Left ventricle myocardium inferior (tissue), 1 donor: ENCODE data around the gene BNIP2. TPM values are rescaled to one million over a fixed set of nuclear protein-coding genes. Genes with fewer than 3 reads are reported as not detected.

Experiments used
- DNase-seq: peaks from one replicate; pipeline ENCODE4 v3.0.0-alpha.2; 2020
- H3K27ac ChIP-seq: fragments of 200-600 bp; replicated peaks from 2 replicates; pipeline ENCODE4 v1.8.0; 2021
- H3K27me3 ChIP-seq: fragments of 200-600 bp; 2 replicates; pipeline ENCODE4 v1.8.0; 2021; ENCODE audit warnings: low read depth
- H3K36me3 ChIP-seq: fragments of 200-600 bp; 2 replicates; pipeline ENCODE4 v1.8.0; 2021
- H3K4me1 ChIP-seq: fragments of 200-600 bp; 2 replicates; pipeline ENCODE4 v1.8.0; 2021
- H3K4me3 ChIP-seq: fragments of 200-600 bp; 2 replicates; pipeline ENCODE4 v1.8.0; 2021; ENCODE audit warnings: mild to moderate bottlenecking, moderate library complexity
- H3K9me3 ChIP-seq: fragments of 200-600 bp; replicated peaks from 2 replicates; pipeline ENCODE4 v1.8.0; 2021
- intact Hi-C: fragments of 100-400 bp; cut with micrococcal nuclease; formaldehyde crosslinking; loops from one replicate; pipeline ENCODE4 v1.11.0; 2022
- total RNA-seq: library from RNA; stranded (reverse); fragmentation: NEBNext Ultra II Directional; extraction: Animal tissue kit (Norgen Biotek cat#: 25700); gene quantifications from one replicate; pipeline ENCODE4 v1.2.1, GENCODE V29; 2021
- TF ChIP-seq, protein P1 (sequence below): fragments of 200-600 bp; IDR thresholded peaks from 2 replicates; pipeline ENCODE4 v1.8.0; 2021; ENCODE audit warnings: antibody characterized with exemption, mild to moderate bottlenecking, borderline replicate concordance
- donor health status: DM: no; HTN: yes; CAD: no; lungs with severe emphysema.

Gene BNIP2
- total RNA-seq, 1 donor from 2014 or later: 78.0 TPM

GRCh38 chr15:59696332-59696731 is 7.2 kb upstream of the BNIP2 start:
- no peaks in the 10 kb centered on the region for H3K9me3 ChIP-seq
- no peak overlapping the region for H3K4me3 ChIP-seq
- TF ChIP-seq, protein P1, sequence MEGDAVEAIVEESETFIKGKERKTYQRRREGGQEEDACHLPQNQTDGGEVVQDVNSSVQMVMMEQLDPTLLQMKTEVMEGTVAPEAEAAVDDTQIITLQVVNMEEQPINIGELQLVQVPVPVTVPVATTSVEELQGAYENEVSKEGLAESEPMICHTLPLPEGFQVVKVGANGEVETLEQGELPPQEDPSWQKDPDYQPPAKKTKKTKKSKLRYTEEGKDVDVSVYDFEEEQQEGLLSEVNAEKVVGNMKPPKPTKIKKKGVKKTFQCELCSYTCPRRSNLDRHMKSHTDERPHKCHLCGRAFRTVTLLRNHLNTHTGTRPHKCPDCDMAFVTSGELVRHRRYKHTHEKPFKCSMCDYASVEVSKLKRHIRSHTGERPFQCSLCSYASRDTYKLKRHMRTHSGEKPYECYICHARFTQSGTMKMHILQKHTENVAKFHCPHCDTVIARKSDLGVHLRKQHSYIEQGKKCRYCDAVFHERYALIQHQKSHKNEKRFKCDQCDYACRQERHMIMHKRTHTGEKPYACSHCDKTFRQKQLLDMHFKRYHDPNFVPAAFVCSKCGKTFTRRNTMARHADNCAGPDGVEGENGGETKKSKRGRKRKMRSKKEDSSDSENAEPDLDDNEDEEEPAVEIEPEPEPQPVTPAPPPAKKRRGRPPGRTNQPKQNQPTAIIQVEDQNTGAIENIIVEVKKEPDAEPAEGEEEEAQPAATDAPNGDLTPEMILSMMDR: no peak
- DNase-seq: no peak
- intact Hi-C loops: no loop called here
- no peak overlapping the region for H3K27ac ChIP-seq
- no peaks in the 10 kb centered on the region for H3K36me3 ChIP-seq
- H3K27me3 ChIP-seq: peaks cover 8% of the 10 kb centered on the region
- H3K4me1 ChIP-seq: no peaks in the 10 kb centered on the region

- TF ChIP-seq, protein P1: no peak
Measured at GRCh38 chr15:59694779-59695178, 5.7 kb upstream of the BNIP2 start.

GRCh38 chr15:59691194-59691805 is 2.2 kb upstream of the BNIP2 start:
- no peak for DNase-seq
- H3K9me3 ChIP-seq: no peaks in the 10 kb centered on the region
- H3K36me3 ChIP-seq: peaks cover 6% of the 10 kb centered on the region
- peak overlapping the region; percentile 99 for H3K27ac ChIP-seq
- intact Hi-C loops: no loop called here
- H3K4me1 ChIP-seq: peaks cover 39% of the 10 kb centered on the region
- H3K4me3 ChIP-seq: no peak overlapping the region
- TF ChIP-seq, protein P1: peak; percentile 77
- H3K27me3 ChIP-seq: no peaks in the 10 kb centered on the region

More at GRCh38 chr15:59694779-59695178, 5.7 kb upstream of the BNIP2 start:
- Histone ChIP-seq H3K27me3 (no peaks in the 10 kb centered on the region), H3K27ac (no peak overlapping the region), H3K36me3 (no peaks in the 10 kb centered on the region), H3K9me3 (no peaks in the 10 kb centered on the region), H3K4me1 (peaks cover 8% of the 10 kb centered on the region), H3K4me3 (no peak overlapping the region)
- intact Hi-C loops: no loop called here
- no peak for DNase-seq

DNA sequence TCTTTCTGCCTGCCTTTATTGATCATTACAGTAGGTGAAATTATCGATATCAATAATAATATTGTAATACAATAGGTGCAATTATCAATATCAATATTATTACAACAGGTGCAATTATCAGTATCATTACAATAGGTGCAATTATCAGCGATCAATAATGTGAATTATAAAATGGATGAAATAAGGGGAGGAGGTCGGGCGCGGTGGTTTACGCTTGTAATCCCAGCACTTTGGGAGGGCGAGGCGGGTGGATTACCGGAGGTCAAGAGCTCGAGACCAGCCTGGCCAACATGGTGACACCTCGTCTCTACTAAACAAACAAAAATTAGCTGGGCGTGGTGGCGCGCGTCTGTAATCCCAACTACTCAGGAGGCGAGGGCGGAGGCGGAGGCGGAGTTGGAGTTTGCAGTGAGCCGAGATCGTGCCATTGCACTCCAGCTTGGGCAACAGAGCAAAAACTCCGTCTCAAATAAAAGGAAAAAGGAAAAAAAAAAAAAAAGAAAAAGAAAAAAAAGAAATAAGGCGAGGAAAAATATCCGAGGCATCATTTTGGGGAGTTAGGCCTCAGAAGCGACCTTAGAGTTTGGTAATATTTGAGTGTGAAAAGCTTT is 611 bp upstream of the BNIP2 start:
- intact Hi-C loops: no loop called here
- H3K4me1 ChIP-seq: peaks cover 55% of the 10 kb centered on the region
- H3K27me3 ChIP-seq: no peaks in the 10 kb centered on the region
- H3K4me3 ChIP-seq: peak overlapping the region; percentile 96
- no peaks in the 10 kb centered on the region for H3K9me3 ChIP-seq
- H3K27ac ChIP-seq: peak overlapping the region; percentile 99
- TF ChIP-seq, protein P1: no peak
- DNase-seq: peak; percentile 86
- peaks cover 6% of the 10 kb centered on the region for H3K36me3 ChIP-seq

- H3K27ac ChIP-seq: peak overlapping the region; percentile 99
- no peaks in the 10 kb centered on the region for H3K9me3 ChIP-seq
- TF ChIP-seq, protein P1: no peak
- peak overlapping the region; percentile 96 for H3K4me3 ChIP-seq
- intact Hi-C loops: no loop called here
- DNase-seq: no peak
- peaks cover 6% of the 10 kb centered on the region for H3K36me3 ChIP-seq
- H3K4me1 ChIP-seq: peaks cover 62% of the 10 kb centered on the region
- no peaks in the 10 kb centered on the region for H3K27me3 ChIP-seq
Measured at GRCh38 chr15:59688423-59688781, 718 bp downstream of the BNIP2 start.
